OCI-LY3 (cell line): ENCODE measurements around the gene SETBP1.

Source experiments
- CTCF ChIP-seq: fragments of 200-600, 300-600 bp; sonication (generic); IDR thresholded peaks from 2 replicates; pipeline ENCODE4 v1.5.1; 2014; ENCODE audit warnings: antibody characterized with exemption, low read length, low read depth
- EZH2phosphoT487 ChIP-seq: fragments of 200-600 bp; shearing (Covaris generic); IDR thresholded peaks from 2 replicates; pipeline ENCODE4 v1.6.1; 2018; ENCODE audit warnings: antibody characterized with exemption, mixed run types, low read depth

GRCh38 chr18:44945888-44946401, 265.3 kb downstream of the SETBP1 start:
- TF ChIP-seq CTCF: no peak
- TF ChIP-seq EZH2phosphoT487: no peak
